AG04449 (cell line): ENCODE data around the gene IGSF8.
A peak's percentile ranks its signal among the peaks of the same experiment; 100 is the strongest.

Source experiments
- CTCF ChIA-PET: fragments of 350-600 bp; formaldehyde crosslinking; extraction: SDS; loops from one replicate; lab custom pipeline; 2021; ENCODE audit warnings: antibody characterized with exemption; lab: Yijun Ruan, JAX
- POLR2A ChIA-PET: fragments of 400-600, 350-600 bp; formaldehyde crosslinking; extraction: SDS; loops from one replicate; lab custom pipeline; 2020; ENCODE audit warnings: antibody characterized with exemption, inconsistent platforms; lab: Yijun Ruan, JAX
- DNase-seq: peaks from one replicate; pipeline ENCODE4 v3.0.0-alpha.2; 2010; ENCODE audit warnings: low read depth, low spot score
- H3K4me3 ChIP-seq: 2 replicates; pipeline ENCODE4 v1.5.1; 2011; ENCODE audit warnings: low read depth, mild to moderate bottlenecking, control low read depth, low read length
- TF ChIP-seq, protein P1 (sequence below): IDR thresholded peaks from one replicate; pipeline ENCODE4 v1.5.1; 2011; ENCODE audit warnings: mild to moderate bottlenecking, moderate library complexity, low read length, control low read depth, inconsistent platforms; ENCODE audit not compliant: insufficient read depth; ENCODE audit errors: missing control alignments

Gene IGSF8

DNA sequence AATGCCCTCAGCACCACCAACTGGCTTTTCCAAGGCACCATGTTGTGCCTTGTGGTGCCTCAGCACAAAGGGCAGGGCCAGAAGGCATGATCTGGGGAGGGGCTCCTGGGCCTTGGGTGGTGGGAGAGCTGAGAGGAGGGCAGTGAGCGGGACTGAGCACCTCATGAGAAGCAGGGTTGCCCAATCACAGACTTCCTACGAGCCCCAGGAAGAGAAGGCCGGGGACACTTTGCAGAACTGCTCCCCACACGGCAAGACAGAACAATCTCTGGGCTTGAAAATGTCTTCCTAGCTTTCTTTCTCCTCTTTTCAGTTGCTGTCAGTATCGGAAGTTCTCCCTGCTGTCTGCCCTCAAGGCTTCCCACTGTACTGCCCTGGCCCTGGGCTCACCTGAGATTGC is 35.2 kb downstream of the IGSF8 start:
- TF ChIP-seq, protein P1, sequence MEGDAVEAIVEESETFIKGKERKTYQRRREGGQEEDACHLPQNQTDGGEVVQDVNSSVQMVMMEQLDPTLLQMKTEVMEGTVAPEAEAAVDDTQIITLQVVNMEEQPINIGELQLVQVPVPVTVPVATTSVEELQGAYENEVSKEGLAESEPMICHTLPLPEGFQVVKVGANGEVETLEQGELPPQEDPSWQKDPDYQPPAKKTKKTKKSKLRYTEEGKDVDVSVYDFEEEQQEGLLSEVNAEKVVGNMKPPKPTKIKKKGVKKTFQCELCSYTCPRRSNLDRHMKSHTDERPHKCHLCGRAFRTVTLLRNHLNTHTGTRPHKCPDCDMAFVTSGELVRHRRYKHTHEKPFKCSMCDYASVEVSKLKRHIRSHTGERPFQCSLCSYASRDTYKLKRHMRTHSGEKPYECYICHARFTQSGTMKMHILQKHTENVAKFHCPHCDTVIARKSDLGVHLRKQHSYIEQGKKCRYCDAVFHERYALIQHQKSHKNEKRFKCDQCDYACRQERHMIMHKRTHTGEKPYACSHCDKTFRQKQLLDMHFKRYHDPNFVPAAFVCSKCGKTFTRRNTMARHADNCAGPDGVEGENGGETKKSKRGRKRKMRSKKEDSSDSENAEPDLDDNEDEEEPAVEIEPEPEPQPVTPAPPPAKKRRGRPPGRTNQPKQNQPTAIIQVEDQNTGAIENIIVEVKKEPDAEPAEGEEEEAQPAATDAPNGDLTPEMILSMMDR, result no peak
- POLR2A ChIA-PET, result interaction anchor here (0.6 kb wide), 1 partner anchor 105 kb away, joined by 3 read pairs; no protein-coding TSS in a partner anchor
- no peak for DNase-seq
- CTCF ChIA-PET, result interaction anchor here (0.8 to 10.0 kb wide), 4 partner anchors 16 to 55 kb away, joined by 3 to 58 read pairs (median 18); no protein-coding TSS in a partner anchor
- no peak overlapping the region for H3K4me3 ChIP-seq

DNA sequence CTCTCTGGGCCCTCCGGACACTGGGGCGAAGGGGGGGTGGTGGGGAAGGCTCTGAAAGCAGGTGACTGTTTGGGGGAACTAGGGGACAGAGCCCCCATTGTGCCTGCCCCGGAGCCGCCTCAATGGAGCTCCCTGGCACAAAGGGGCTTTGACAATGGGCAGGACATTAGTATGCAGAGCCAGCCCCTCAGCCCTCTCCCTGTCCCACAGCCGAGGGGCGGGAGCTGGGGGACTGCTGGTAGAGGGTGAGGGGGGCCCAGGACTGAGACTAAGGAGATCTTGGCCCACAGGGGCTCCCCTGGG is 36.2 kb downstream of the IGSF8 start:
- ChIA-PET CTCF (interaction anchor here (3.1 to 10.0 kb wide), 2 partner anchors 16 to 24 kb away, joined by 21 to 58 read pairs; no protein-coding TSS in a partner anchor), POLR2A (no interaction called here)
- no peak for DNase-seq
- TF ChIP-seq, protein P1, result no peak
- no peak overlapping the region for H3K4me3 ChIP-seq

- no peak overlapping the region for H3K4me3 ChIP-seq
- ChIA-PET CTCF (interaction anchor here (3.1 to 10.0 kb wide), 3 partner anchors 15 to 25 kb away, joined by 21 to 58 read pairs (median 43); no protein-coding TSS in a partner anchor), POLR2A (no interaction called here)
- TF ChIP-seq, protein P1, result no peak
- DNase-seq, result no peak
Observed at GRCh38 chr1:160061369-160062229, 36.8 kb downstream of the IGSF8 start.

- ChIA-PET POLR2A (no interaction called here), CTCF (interaction anchor here (0.7 to 10.0 kb wide), 14 partner anchors 8 to 319 kb away, joined by 3 to 58 read pairs (median 4); partner anchors contain the start of gene PEX19)
- no peak for DNase-seq
- no peak overlapping the region for H3K4me3 ChIP-seq
- TF ChIP-seq, protein P1, result peak; percentile 24
Observed at GRCh38 chr1:160058087-160058486, 40.3 kb downstream of the IGSF8 start.

- ChIA-PET POLR2A (no interaction called here), CTCF (interaction anchor here (0.7 to 10.0 kb wide), 5 partner anchors 8 to 320 kb away, joined by 3 to 58 read pairs (median 3); no protein-coding TSS in a partner anchor)
- TF ChIP-seq, protein P1, result no peak
- DNase-seq, result no peak
- no peak overlapping the region for H3K4me3 ChIP-seq
Observed at GRCh38 chr1:160056648-160057169, 41.7 kb downstream of the IGSF8 start.

GRCh38 chr1:160053548-160054365 is 44.7 kb downstream of the IGSF8 start:
- no peak overlapping the region for H3K4me3 ChIP-seq
- no peak for DNase-seq
- TF ChIP-seq, protein P1, result no peak
- ChIA-PET POLR2A (no interaction called here), CTCF (interaction anchor here (1.3 to 3.3 kb wide), 6 partner anchors 8 to 32 kb away, joined by 3 to 14 read pairs (median 7); no protein-coding TSS in a partner anchor)
